B cell (primary cell): ENCODE results near the gene MPC1. TPM values are rescaled to one million over a fixed set of nuclear protein-coding genes. Genes with fewer than 3 reads are reported as not detected.

ENCODE experiments used
- ATAC-seq: fragments of 200-7000 bp; cut with Tn5 transposase; one replicate; pipeline ENCODE4 v1.10.0; 2021; ENCODE audit warnings: low read depth, mild to moderate bottlenecking, moderate number of reproducible peaks, moderate library complexity
- CTCF ChIA-PET: fragments of 350-600 bp; sonication (Branson Sonifier 250); formaldehyde crosslinking; loops from one replicate; lab custom pipeline; 2021; ENCODE audit warnings: antibody characterized with exemption, inconsistent platforms; lab: Charles Lee
- POLR2A ChIA-PET: fragments of 350-600 bp; sonication (Branson Sonifier 250); formaldehyde crosslinking; loops from one replicate; lab custom pipeline; 2021; ENCODE audit warnings: antibody characterized with exemption; lab: Charles Lee
- DNase-seq: peaks from one replicate; pipeline ENCODE4 v3.0.0; 2013
- H2AFZ ChIP-seq: 2 replicates; pipeline ENCODE4 v1.6.1; 2012; ENCODE audit warnings: mild to moderate bottlenecking, low read depth, low read length; ENCODE audit not compliant: insufficient read depth, poor library complexity, severe bottlenecking
- H3K27ac ChIP-seq, 2 donors: 1 replicate in 1 of 2; 2 replicates in 1 of 2; pipeline ENCODE4 v1.5.1; 2012 to 2013; ENCODE audit warnings: low read length in 2 of 2, mild to moderate bottlenecking in 2 of 2, moderate library complexity in 1 of 2
- H3K27me3 ChIP-seq, 4 experiments: fragments of 200-600 bp in 1 of 4; sonication (generic) in 1 of 4; replicated peaks in 1 of 4; 1 replicate in 2 of 4; 2 replicates in 2 of 4; pipeline versions ENCODE4 v1.6.1 to v1.7.0; 2013 to 2016; ENCODE audit warnings: low read length in 3 of 4, mild to moderate bottlenecking in 2 of 4, mixed read lengths in 1 of 4, moderate library complexity in 1 of 4; ENCODE audit not compliant: insufficient read depth in 4 of 4, control insufficient read depth in 3 of 4; ENCODE audit errors: control extremely low read depth in 1 of 4
- H3K36me3 ChIP-seq, 2 experiments: replicated peaks in 1 of 2; 1 replicate in 1 of 2; 2 replicates in 1 of 2; pipeline versions ENCODE4 v1.6.1 to v1.7.1; 2013; ENCODE audit warnings: low read length in 1 of 2; ENCODE audit not compliant: insufficient read depth in 2 of 2, control insufficient read depth in 1 of 2; ENCODE audit errors: control extremely low read depth in 1 of 2, extremely low read depth in 1 of 2
- H3K4me1 ChIP-seq, 2 donors: fragments of 200-600 bp in 1 of 2; sonication (generic) in 1 of 2; 1 replicate in 1 of 2; 2 replicates in 1 of 2; pipeline versions ENCODE4 v1.5.1 to v1.6.1; 2013 to 2017; ENCODE audit warnings: low read length in 2 of 2; ENCODE audit not compliant: control insufficient read depth in 2 of 2, insufficient read depth in 2 of 2
- H3K4me2 ChIP-seq: replicated peaks from 2 replicates; pipeline ENCODE3; 2012; ENCODE audit warnings: mild to moderate bottlenecking, low read depth, low read length; ENCODE audit not compliant: poor library complexity, severe bottlenecking
- H3K4me3 ChIP-seq, 5 experiments: fragments of 200-600 bp in 1 of 5; sonication (generic) in 1 of 5; 1 replicate in 3 of 5; 2 replicates in 2 of 5; pipeline versions ENCODE4 v1.5.1 to v1.7.0; 2011 to 2016; ENCODE audit warnings: low read length in 4 of 5, mild to moderate bottlenecking in 4 of 5, low read depth in 2 of 5, control low read depth in 1 of 5, moderate library complexity in 1 of 5; ENCODE audit not compliant: insufficient read depth in 1 of 5; ENCODE audit errors: control extremely low read depth in 1 of 5, extremely low read depth in 1 of 5
- H3K79me2 ChIP-seq: fragments of 200-600 bp; sonication (generic); one replicate; pipeline ENCODE4 v1.6.0; 2016; ENCODE audit warnings: low read length; ENCODE audit not compliant: control insufficient read depth, insufficient read depth
- H3K9ac ChIP-seq: fragments of 200-600 bp; sonication (generic); 2 replicates; pipeline ENCODE4 v1.6.1; 2017; ENCODE audit warnings: mild to moderate bottlenecking, low read length, moderate library complexity
- H3K9me3 ChIP-seq, 3 donors: one replicate each; pipeline versions ENCODE4 v1.6.1 to v1.7.1; 2013; ENCODE audit warnings: low read length in 2 of 3; ENCODE audit not compliant: control insufficient read depth in 2 of 3, insufficient read depth in 1 of 3; ENCODE audit errors: control extremely low read depth in 1 of 3
- H4K20me1 ChIP-seq: 2 replicates; pipeline ENCODE4 v1.6.0; 2012; ENCODE audit warnings: mild to moderate bottlenecking, low read length; ENCODE audit not compliant: insufficient read depth, control insufficient read depth, poor library complexity, severe bottlenecking
- H3K27ac Mint-ChIP-seq: one replicate; pipeline ENCODE4 v1.8.0; 2021; ENCODE audit warnings: mixed read lengths
- H3K27me3 Mint-ChIP-seq: one replicate; pipeline ENCODE4 v1.8.0; 2021; ENCODE audit warnings: mixed read lengths
- H3K4me1 Mint-ChIP-seq: one replicate; pipeline ENCODE4 v1.8.0; 2021; ENCODE audit warnings: mixed read lengths
- H3K4me3 Mint-ChIP-seq: one replicate; pipeline ENCODE4 v1.8.0; 2021; ENCODE audit warnings: mixed read lengths
- H3K9me3 Mint-ChIP-seq: one replicate; pipeline ENCODE4 v1.8.0; 2022; ENCODE audit warnings: mixed read lengths; ENCODE audit not compliant: insufficient read depth
- CTCF ChIP-seq: fragments of 200-600 bp; IDR thresholded peaks from one replicate; pipeline ENCODE4 v1.8.0; 2022; ENCODE audit warnings: antibody characterized with exemption, mild to moderate bottlenecking
- EZH2 ChIP-seq: IDR thresholded peaks from 2 replicates; pipeline ENCODE4 v1.6.1; 2012; ENCODE audit warnings: borderline replicate concordance, low read depth, mild to moderate bottlenecking, moderate library complexity, low read length; ENCODE audit not compliant: insufficient read depth, poor library complexity, severe bottlenecking
- WGBS: methylation state at CpG from one replicate; pipeline ENCODE4 v1.1.5; 2013; ENCODE audit warnings: missing lambda C conversion rate; ENCODE audit not compliant: insufficient coverage; 5-methylcytosine and 5-hydroxymethylcytosine counted together
- intact Hi-C: fragments of 100-400 bp; cut with micrococcal nuclease; formaldehyde crosslinking; loops from one replicate; pipeline ENCODE4 v1.10.0; 2022
- polyA plus RNA-seq: library from polyadenylated mRNA; depleted of rRNA; stranded (reverse); fragments of >200 nt; gene quantifications from 2 replicates; pipeline ENCODE4 v1.2.3, GENCODE V29; 2012
- total RNA-seq, 2 donors: library from RNA; stranded (reverse); fragments of 120-200 nt in 1 of 2; gene quantifications; 1 replicate in 1 of 2; 2 replicates in 1 of 2; pipeline versions ENCODE4 v1.2.3 to v1.2.4, GENCODE V29; 2013 to 2022

MPC1 gene
- total and polyA plus RNA-seq, 2 donors (not counting 1 experiment from before 2014, with no cell fraction given) = 19.8 to 23.9 TPM

DNA sequence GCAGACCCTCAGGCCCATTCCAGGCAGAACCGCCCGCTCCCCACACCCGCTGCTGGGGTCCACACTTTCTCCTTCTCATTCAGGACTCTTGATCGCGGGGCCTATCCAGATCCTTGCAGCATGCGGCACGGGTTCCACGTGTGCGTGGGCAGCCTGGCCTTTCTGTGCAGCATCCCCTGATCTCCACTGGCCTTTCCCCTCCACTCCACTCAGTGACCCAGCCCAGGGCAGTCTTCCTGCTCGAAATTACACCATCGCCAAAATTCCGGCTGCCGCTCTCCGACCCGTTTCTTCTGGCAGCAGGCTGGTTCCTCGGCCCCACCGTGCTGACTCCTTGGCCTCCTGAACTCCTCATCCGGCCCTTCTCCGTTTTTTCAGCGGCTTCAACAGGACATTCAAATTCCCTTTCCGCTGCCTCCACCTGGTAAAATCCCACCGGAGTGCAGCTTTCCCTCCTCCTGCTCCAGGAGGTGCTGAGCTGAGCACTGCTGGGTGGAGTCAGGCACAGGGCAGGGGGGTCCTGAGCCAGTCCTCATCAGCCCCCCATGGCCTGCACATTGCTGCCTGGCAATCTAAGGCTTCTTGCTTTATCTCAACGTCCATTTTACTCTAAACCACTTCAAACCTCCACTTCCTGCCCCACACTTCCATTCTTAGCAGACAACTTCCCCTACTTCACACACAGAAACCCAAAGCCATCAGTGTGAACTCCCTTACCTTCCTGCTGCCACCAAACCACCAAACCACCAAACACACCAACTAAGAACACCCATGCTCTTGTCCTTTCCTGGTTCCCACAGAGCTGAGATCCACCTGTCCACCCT lies 49.4 kb downstream of the MPC1 start:
- Histone ChIP-seq H3K27me3 (no peaks in the 10 kb centered on the region), H3K27ac (peak overlapping the region; percentile 59 to 77), H3K4me2 (peak overlapping the region; percentile 72), H3K4me1 (peaks cover 23 to 48% of the 10 kb centered on the region in 2 donors), H4K20me1 (peaks cover 83% of the 10 kb centered on the region), H3K36me3 (peaks cover 20 to 60% of the 10 kb centered on the region in 2 experiments), H3K79me2 (peaks cover 93% of the 10 kb centered on the region), H2AFZ (peak overlapping the region; percentile 6), H3K4me3 (peak overlapping the region in 1 of 5 experiments; percentile 26), H3K9ac (peak overlapping the region; percentile 37), H3K9me3 (no peaks in the 10 kb centered on the region)
- WGBS = 71% methylated on average over 23 of the region's 23 CpGs
- Mint-ChIP-seq H3K4me1 (peaks cover 59% of the 10 kb centered on the region), H3K9me3 (no peaks in the 10 kb centered on the region), H3K27me3 (no peaks in the 10 kb centered on the region), H3K4me3 (peak overlapping the region; percentile 65), H3K27ac (peak overlapping the region; percentile 87)
- peak; percentile 52 for DNase-seq
- ChIA-PET CTCF (interaction anchor here (1.2 to 2.0 kb wide), 2 partner anchors 20 to 48 kb away, joined by 5 to 10 read pairs; no protein-coding TSS in a partner anchor), POLR2A (no interaction called here)
- ATAC-seq = peak; percentile 61
- no peak for TF ChIP-seq CTCF
- TF ChIP-seq EZH2 = no peak
- intact Hi-C loops = no loop called here
